PC-9 (cell line): ENCODE measurements around the gene PLD5. TPM values are rescaled to one million over a fixed set of nuclear protein-coding genes. Genes with fewer than 3 reads are reported as not detected.
"Not testable (repeated sequence)": the region's sequence is repeated elsewhere in the genome, so short reads cannot be mapped to it uniquely, and the experiment has no call there.

Experiments used
- BruUV-seq: library from RNA; stranded (reverse); fragments of 400-500 nt; replicated peaks from 2 replicates; lab custom pipeline; 2021; lab: Mats Ljungman, UMichigan
- CTCF ChIA-PET: fragments of 300-600 bp; sonication (Branson Sonifier 250); formaldehyde crosslinking; loops from one replicate; lab custom pipeline; 2022; ENCODE audit warnings: antibody characterized with exemption; lab: Charles Lee
- POLR2A ChIA-PET: fragments of 300-600 bp; sonication (Branson Sonifier 250); formaldehyde crosslinking; loops from one replicate; lab custom pipeline; 2022; ENCODE audit warnings: antibody characterized with exemption; ENCODE audit not compliant: unreplicated experiment; lab: Charles Lee
- DNase-seq, 2 experiments: peaks; one replicate each; pipeline versions ENCODE4 v3.0.0 to v3.0.0-alpha.2; 2015 to 2022; ENCODE audit warnings: mixed read lengths in 1 of 2
- H2AFZ ChIP-seq: fragments of 200-600 bp; sonication (generic); 2 replicates; pipeline ENCODE4 v1.8.1; 2017; ENCODE audit warnings: antibody characterized with exemption
- H3F3A ChIP-seq: fragments of 200-600 bp; sonication (generic); 2 replicates; pipeline ENCODE4 v1.8.1; 2017; ENCODE audit warnings: antibody characterized with exemption, mild to moderate bottlenecking, low read depth; ENCODE audit not compliant: insufficient read depth
- H3K27ac ChIP-seq: fragments of 200-600 bp; sonication (generic); 2 replicates; pipeline ENCODE4 v1.6.1; 2016; ENCODE audit warnings: mixed run types
- H3K27me3 ChIP-seq: fragments of 200-600 bp; sonication (generic); 2 replicates; pipeline ENCODE4 v1.6.1; 2016; ENCODE audit warnings: low read depth, mixed run types; ENCODE audit not compliant: insufficient read depth
- H3K36me3 ChIP-seq: fragments of 200-600 bp; sonication (generic); 2 replicates; pipeline ENCODE4 v1.6.1; 2016; ENCODE audit warnings: low read depth, mixed run types
- H3K4me1 ChIP-seq: fragments of 200-600 bp; sonication (generic); replicated peaks from 2 replicates; pipeline ENCODE4 v1.6.1; 2016; ENCODE audit warnings: mixed run types; ENCODE audit not compliant: insufficient read depth
- H3K4me2 ChIP-seq: fragments of 200-600 bp; sonication (generic); 2 replicates; pipeline ENCODE4 v1.6.1; 2017; ENCODE audit warnings: mixed run types
- H3K4me3 ChIP-seq: fragments of 200-600 bp; sonication (generic); 2 replicates; pipeline ENCODE4 v1.6.1; 2016; ENCODE audit warnings: mixed run types
- H3K79me2 ChIP-seq: fragments of 200-600 bp; sonication (generic); 2 replicates; pipeline ENCODE4 v1.6.1; 2017; ENCODE audit warnings: low read depth, mixed run types
- H3K9me2 ChIP-seq: fragments of 200-600 bp; sonication (generic); 2 replicates; pipeline ENCODE4 v1.8.1; 2017; ENCODE audit warnings: mild to moderate bottlenecking; ENCODE audit not compliant: insufficient read depth
- H3K9me3 ChIP-seq: fragments of 200-600 bp; sonication (generic); 2 replicates; pipeline ENCODE4 v1.8.1; 2016; ENCODE audit warnings: low read depth; ENCODE audit not compliant: insufficient read depth
- H4K20me1 ChIP-seq: fragments of 200-600 bp; sonication (generic); 2 replicates; pipeline ENCODE4 v1.8.1; 2017; ENCODE audit not compliant: insufficient read depth
- CTCF ChIP-seq: fragments of 200-600 bp; sonication (generic); conservative IDR thresholded peaks from 2 replicates; pipeline ENCODE4 v1.6.1; 2017; ENCODE audit warnings: mixed run types, antibody characterized with exemption, mild to moderate bottlenecking, moderate library complexity
- EZH2 ChIP-seq: fragments of 200-600 bp; sonication (generic); IDR thresholded peaks from 2 replicates; pipeline ENCODE4 v1.8.0; 2017; ENCODE audit warnings: antibody characterized with exemption, low read depth
- intact Hi-C: fragments of 100-400 bp; cut with micrococcal nuclease; formaldehyde crosslinking; loops from one replicate; pipeline ENCODE4 v1.10.0; 2022; ENCODE audit not compliant: unreplicated experiment
- total RNA-seq: library from RNA; stranded (reverse); gene quantifications from 2 replicates; pipeline ENCODE4 v1.2.3, GENCODE V29; 2021

The PLD5 gene
- total RNA-seq, 1 experiment from 2014 or later, result not detected

GRCh38 chr1:242100921-242101320 is 423.6 kb downstream of the PLD5 start:
- BruUV-seq, result no TSS peak
- POLR2A ChIA-PET, result no interaction called here
- intact Hi-C loops, result no loop called here

DNA sequence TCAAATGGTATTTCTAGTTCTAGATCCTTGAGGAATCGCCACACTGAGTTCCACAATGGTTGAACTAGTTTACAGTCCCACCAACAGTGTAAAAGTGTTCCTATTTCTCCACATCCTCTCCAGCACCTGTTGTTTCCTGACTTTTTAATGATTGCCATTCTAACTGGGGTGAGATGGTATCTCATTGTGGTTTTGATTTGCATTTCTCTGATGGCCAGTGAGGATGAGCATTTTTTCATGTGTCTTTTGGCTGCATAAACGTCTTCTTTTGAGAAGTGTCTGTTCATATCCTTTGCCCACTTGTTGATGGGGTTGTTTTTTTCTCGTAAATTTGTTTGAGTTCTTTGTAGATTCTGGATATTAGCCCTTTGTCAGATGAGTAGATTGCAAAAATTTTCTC is 427.2 kb downstream of the PLD5 start:
- DNase-seq, H3K4me1 ChIP-seq, H3K36me3 ChIP-seq, H4K20me1 ChIP-seq, H3K4me2 ChIP-seq, POLR2A ChIA-PET, H3K79me2 ChIP-seq, H3K27ac ChIP-seq, H3K9me3 ChIP-seq, H2AFZ ChIP-seq, BruUV-seq, H3K4me3 ChIP-seq, intact Hi-C loops, CTCF ChIA-PET, H3F3A ChIP-seq, H3K9me2 ChIP-seq: not testable (repeated sequence)
- H3K27me3 ChIP-seq, result peaks cover 33% of the 10 kb centered on the region

More at GRCh38 chr1:242100921-242101320, 423.6 kb downstream of the PLD5 start:
- Histone ChIP-seq H2AFZ (no peak overlapping the region), H3K4me1 (no peaks in the 10 kb centered on the region), H3K79me2 (no peaks in the 10 kb centered on the region), H3K4me3 (no peak overlapping the region), H3K9me3 (no peaks in the 10 kb centered on the region), H3K36me3 (no peaks in the 10 kb centered on the region), H3K4me2 (no peak overlapping the region), H3F3A (no peaks in the 10 kb centered on the region), H3K9me2 (no peaks in the 10 kb centered on the region), H3K27me3 (peaks cover 8% of the 10 kb centered on the region), H4K20me1 (no peaks in the 10 kb centered on the region), H3K27ac (no peak overlapping the region)
- no peak for DNase-seq
- CTCF ChIA-PET, result interaction anchor here (0.6 kb wide), 1 partner anchor 61 kb away, joined by 10 read pairs; no protein-coding TSS in a partner anchor
- TF ChIP-seq EZH2 (no peak), CTCF (no peak)

DNA sequence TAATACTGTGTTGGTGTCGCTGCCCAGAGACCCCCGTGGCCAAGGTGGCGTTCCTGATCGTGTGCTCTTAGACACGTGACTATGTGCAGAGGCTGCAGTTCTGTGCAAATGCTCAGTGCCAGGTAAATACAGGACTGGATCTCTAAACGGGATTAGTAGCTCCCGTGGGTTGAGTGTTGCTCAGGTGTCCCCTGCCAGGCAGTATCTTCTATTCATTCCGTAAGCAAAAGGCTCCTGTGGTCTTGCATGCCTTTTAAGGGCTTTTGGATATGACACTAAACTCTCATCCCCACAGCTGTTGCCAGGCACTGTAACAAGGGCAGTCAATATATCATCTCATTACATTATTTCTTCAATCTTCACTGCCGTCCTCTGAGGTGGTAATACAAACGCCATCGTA is 431.4 kb downstream of the PLD5 start:
- H3K4me3 ChIP-seq, result no peak overlapping the region
- TF ChIP-seq EZH2, result no peak

DNA sequence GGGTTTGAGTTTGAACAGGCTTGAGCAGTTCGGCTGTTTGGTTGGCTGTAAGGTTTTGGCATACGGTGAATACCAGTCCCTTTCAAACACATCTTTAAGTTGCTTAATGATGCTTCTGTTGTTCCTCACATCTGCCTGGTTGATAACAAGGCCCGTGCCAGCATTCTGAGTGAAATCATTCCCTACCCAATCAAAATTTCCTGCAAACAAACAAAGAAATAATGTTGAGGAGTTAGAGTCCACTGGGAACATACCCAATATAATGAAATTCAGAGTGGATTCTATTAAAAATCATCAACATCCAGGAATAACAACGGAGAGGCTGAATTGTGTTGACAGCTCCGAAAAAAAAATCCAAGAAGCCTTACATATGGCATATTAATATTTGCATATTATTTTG is 434.6 kb downstream of the PLD5 start:
- ChIA-PET CTCF (no interaction called here), POLR2A (interaction anchor here (0.7 kb wide), 1 partner anchor 900 kb away, joined by 3 read pairs; no protein-coding TSS in a partner anchor)
- Histone ChIP-seq H3K4me1 (no peaks in the 10 kb centered on the region), H3K36me3 (no peaks in the 10 kb centered on the region), H3F3A (no peaks in the 10 kb centered on the region), H3K4me2 (no peak overlapping the region), H3K27ac (no peak overlapping the region), H4K20me1 (no peaks in the 10 kb centered on the region), H3K79me2 (no peaks in the 10 kb centered on the region), H3K9me3 (no peaks in the 10 kb centered on the region), H3K27me3 (peaks cover 93% of the 10 kb centered on the region), H3K9me2 (no peaks in the 10 kb centered on the region), H2AFZ (no peak overlapping the region), H3K4me3 (no peak overlapping the region)
- DNase-seq, result no peak
- BruUV-seq, result no TSS peak
- intact Hi-C loops, result loop anchor here (10.0 kb wide), 1 partner anchor 115 kb away; no protein-coding TSS in a partner anchor
- TF ChIP-seq EZH2, result no peak
- TF ChIP-seq CTCF, result no peak

More for the DNA sequence above, 431.4 kb downstream of the PLD5 start:
- Histone ChIP-seq H2AFZ (no peak overlapping the region), H3F3A (no peaks in the 10 kb centered on the region), H3K9me2 (no peaks in the 10 kb centered on the region), H3K27me3 (peaks cover 67% of the 10 kb centered on the region), H4K20me1 (no peaks in the 10 kb centered on the region), H3K79me2 (no peaks in the 10 kb centered on the region), H3K27ac (no peak overlapping the region), H3K4me2 (no peak overlapping the region), H3K36me3 (no peaks in the 10 kb centered on the region), H3K4me1 (no peaks in the 10 kb centered on the region), H3K9me3 (no peaks in the 10 kb centered on the region)
- no peak for DNase-seq
- ChIA-PET POLR2A (no interaction called here), CTCF (no interaction called here)
- no TSS peak for BruUV-seq
- intact Hi-C loops, result no loop called here
